Measurements from ENCODE around the gene LMBR1L. TPM values are rescaled to one million over a fixed set of nuclear protein-coding genes. Genes with fewer than 3 reads are reported as not detected.

Gene LMBR1L
- total and polyA plus RNA-seq, 2 of the 13 experiments (the other 11 are each of a cell fraction or from before 2014, with no cell fraction given), result 12.2 to 65.9 TPM

DNA sequence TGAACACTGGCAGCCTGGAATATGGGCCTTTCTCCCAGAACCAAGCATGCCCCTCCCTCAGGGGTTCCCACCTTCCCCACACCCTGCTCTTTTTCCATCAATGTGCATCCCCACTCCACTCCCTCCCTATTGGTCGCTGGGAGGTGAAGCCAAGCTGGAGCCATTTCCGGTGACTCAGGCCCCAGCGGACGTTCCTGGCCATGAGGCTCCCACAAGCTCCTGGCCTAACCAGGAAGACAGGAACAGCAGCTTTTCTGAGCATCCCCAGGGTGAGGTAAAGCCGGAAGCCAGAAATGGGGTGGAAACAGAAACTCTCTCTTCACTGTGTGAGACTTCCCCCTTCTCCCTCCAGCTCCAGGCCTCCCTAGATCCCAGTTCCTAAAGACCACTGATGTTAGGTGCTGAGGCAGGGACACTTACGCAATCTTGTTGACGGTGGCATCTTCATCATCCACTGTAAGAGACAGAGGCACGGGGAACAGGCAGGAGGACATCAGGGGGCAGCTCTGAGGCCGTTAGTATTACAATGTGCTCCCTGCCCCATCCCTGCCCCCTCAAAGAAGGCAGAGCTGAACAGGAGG is 5.1 kb downstream of the LMBR1L start:
- Histone ChIP-seq H3K79me2 (ENCODE audit: insufficient read depth, low read length) (peaks cover 15% of the 10 kb centered on the region), H3K4me1 (ENCODE audit: insufficient read depth, low read length) (peaks cover 15% of the 10 kb centered on the region), H3K4me3 (replicated peaks in 1 of 3; ENCODE audit: insufficient read depth in 1 of 3, low read depth in 2 of 3, low read length in 3 of 3) (no peak overlapping the region), H2AFZ (ENCODE audit: low read length) (no peak overlapping the region), H3K4me2 (ENCODE audit: low read depth, low read length) (no peak overlapping the region), H4K20me1 (ENCODE audit: insufficient read depth, low read length) (peaks cover 9% of the 10 kb centered on the region; the same call in 1 of the 2 replicates), H3K27ac (ENCODE audit: extremely low read length, insufficient read depth, low read length) (no peak overlapping the region), H3K36me3 (replicated peaks in 1 of 2; ENCODE audit: control insufficient read depth in 1 of 2, insufficient read depth in 2 of 2, low read length in 2 of 2) (peaks cover 15 to 44% of the 10 kb centered on the region in 2 experiments; a peak in 3 of 5 replicates), H3K27me3 (ENCODE audit: control insufficient read depth in 1 of 2, insufficient read depth in 2 of 2, low read length in 2 of 2) (no peaks in the 10 kb centered on the region; a peak in 1 of 5 replicates), H3K9ac (ENCODE audit: insufficient read depth, low read depth, low read length) (no peak overlapping the region), H3K9me3 (ENCODE audit: low read length) (no peaks in the 10 kb centered on the region)
- ATAC-seq (no peak), DNase-seq (ENCODE audit: low spot score) (no peak), FAIRE-seq (no peak)
- POLR2A ChIA-PET, result no interaction called here
- in situ Hi-C loops (cut with HindIII; ENCODE audit: extremely low pct_ligation_motif_present, low pct_unique_long_range_greater_than_20kb) (no loop called here), intact Hi-C loops (cut with micrococcal nuclease; ENCODE audit: unreplicated experiment) (no loop called here)
- TF ChIP-seq, protein P1, sequence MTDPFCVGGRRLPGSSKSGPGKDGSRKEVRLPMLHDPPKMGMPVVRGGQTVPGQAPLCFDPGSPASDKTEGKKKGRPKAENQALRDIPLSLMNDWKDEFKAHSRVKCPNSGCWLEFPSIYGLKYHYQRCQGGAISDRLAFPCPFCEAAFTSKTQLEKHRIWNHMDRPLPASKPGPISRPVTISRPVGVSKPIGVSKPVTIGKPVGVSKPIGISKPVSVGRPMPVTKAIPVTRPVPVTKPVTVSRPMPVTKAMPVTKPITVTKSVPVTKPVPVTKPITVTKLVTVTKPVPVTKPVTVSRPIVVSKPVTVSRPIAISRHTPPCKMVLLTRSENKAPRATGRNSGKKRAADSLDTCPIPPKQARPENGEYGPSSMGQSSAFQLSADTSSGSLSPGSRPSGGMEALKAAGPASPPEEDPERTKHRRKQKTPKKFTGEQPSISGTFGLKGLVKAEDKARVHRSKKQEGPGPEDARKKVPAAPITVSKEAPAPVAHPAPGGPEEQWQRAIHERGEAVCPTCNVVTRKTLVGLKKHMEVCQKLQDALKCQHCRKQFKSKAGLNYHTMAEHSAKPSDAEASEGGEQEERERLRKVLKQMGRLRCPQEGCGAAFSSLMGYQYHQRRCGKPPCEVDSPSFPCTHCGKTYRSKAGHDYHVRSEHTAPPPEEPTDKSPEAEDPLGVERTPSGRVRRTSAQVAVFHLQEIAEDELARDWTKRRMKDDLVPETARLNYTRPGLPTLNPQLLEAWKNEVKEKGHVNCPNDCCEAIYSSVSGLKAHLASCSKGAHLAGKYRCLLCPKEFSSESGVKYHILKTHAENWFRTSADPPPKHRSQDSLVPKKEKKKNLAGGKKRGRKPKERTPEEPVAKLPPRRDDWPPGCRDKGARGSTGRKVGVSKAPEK (CRISPR knock-in tag; IDR thresholded peaks at IDR 0.05; ENCODE audit: borderline replicate concordance), result no peak
- TF ChIP-seq, protein P2, sequence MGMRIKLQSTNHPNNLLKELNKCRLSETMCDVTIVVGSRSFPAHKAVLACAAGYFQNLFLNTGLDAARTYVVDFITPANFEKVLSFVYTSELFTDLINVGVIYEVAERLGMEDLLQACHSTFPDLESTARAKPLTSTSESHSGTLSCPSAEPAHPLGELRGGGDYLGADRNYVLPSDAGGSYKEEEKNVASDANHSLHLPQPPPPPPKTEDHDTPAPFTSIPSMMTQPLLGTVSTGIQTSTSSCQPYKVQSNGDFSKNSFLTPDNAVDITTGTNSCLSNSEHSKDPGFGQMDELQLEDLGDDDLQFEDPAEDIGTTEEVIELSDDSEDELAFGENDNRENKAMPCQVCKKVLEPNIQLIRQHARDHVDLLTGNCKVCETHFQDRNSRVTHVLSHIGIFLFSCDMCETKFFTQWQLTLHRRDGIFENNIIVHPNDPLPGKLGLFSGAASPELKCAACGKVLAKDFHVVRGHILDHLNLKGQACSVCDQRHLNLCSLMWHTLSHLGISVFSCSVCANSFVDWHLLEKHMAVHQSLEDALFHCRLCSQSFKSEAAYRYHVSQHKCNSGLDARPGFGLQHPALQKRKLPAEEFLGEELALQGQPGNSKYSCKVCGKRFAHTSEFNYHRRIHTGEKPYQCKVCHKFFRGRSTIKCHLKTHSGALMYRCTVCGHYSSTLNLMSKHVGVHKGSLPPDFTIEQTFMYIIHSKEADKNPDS (CRISPR knock-in tag; IDR thresholded peaks at IDR 0.05), result no peak
- TF ChIP-seq ATF1 (CRISPR knock-in tag; IDR thresholded peaks at IDR 0.05) (no peak), ZNF354B (CRISPR knock-in tag; IDR thresholded peaks at IDR 0.05) (no peak), CEBPG (CRISPR knock-in tag; IDR thresholded peaks at IDR 0.05) (peak; percentile 52; the same call in 1 of the 2 replicates), CEBPB (IDR thresholded peaks at IDR 0.05; ENCODE audit: borderline replicate concordance, low read depth, low read length) (peak; percentile 72), MTF1 (CRISPR knock-in tag; IDR thresholded peaks at IDR 0.05) (no peak), ZNF709 (CRISPR knock-in tag; IDR thresholded peaks at IDR 0.05) (no peak), SCMH1 (CRISPR knock-in tag; IDR thresholded peaks at IDR 0.05; ENCODE audit: borderline replicate concordance) (no peak), SUZ12 (IDR thresholded peaks at IDR 0.05; ENCODE audit: low read depth, low read length) (no peak)
- TF ChIP-seq, protein P3, sequence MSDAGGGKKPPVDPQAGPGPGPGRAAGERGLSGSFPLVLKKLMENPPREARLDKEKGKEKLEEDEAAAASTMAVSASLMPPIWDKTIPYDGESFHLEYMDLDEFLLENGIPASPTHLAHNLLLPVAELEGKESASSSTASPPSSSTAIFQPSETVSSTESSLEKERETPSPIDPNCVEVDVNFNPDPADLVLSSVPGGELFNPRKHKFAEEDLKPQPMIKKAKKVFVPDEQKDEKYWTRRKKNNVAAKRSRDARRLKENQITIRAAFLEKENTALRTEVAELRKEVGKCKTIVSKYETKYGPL (CRISPR knock-in tag; IDR thresholded peaks at IDR 0.05), result no peak
- 88% methylated on average over 7 of the region's 9 CpGs for WGBS (ENCODE audit: low lambda C conversion rate)
- CTCF ChIA-PET (ENCODE audit: low intra/inter-chr PET ratio, low total read pairs), result no interaction called here
- no TSS peak for BruUV-seq (replicated peaks)
